ENCODE results near the gene SKA3.

Gene SKA3

GRCh38 chr13:21115231-21115630, 61.1 kb downstream of the SKA3 start:
- no peak for DNase-seq
- no peak overlapping the region for H3K27ac Mint-ChIP-seq
- no peaks in the 10 kb centered on the region for H3K27me3 Mint-ChIP-seq
- H3K36me3 Mint-ChIP-seq (ENCODE audit: low read depth): no peaks in the 10 kb centered on the region
- no peak overlapping the region for H3K4me3 Mint-ChIP-seq
- H3K4me1 Mint-ChIP-seq (ENCODE audit: low read depth): no peaks in the 10 kb centered on the region
- H3K9me3 Mint-ChIP-seq: no peaks in the 10 kb centered on the region

- H3K4me3 Mint-ChIP-seq: no peak overlapping the region
- no peak for DNase-seq
- H3K9me3 Mint-ChIP-seq: no peaks in the 10 kb centered on the region
- H3K4me1 Mint-ChIP-seq (ENCODE audit: low read depth): no peaks in the 10 kb centered on the region
- H3K27ac Mint-ChIP-seq: no peak overlapping the region
- H3K27me3 Mint-ChIP-seq: no peaks in the 10 kb centered on the region
- H3K36me3 Mint-ChIP-seq (ENCODE audit: low read depth): no peaks in the 10 kb centered on the region
These were observed 64.8 kb downstream of the SKA3 start for GRCh38 chr13:21111546-21111945.

- no peak overlapping the region for H3K27ac Mint-ChIP-seq
- H3K9me3 Mint-ChIP-seq: no peaks in the 10 kb centered on the region
- no peaks in the 10 kb centered on the region for H3K27me3 Mint-ChIP-seq
- no peak for DNase-seq
- no peaks in the 10 kb centered on the region for H3K36me3 Mint-ChIP-seq (ENCODE audit: low read depth)
- H3K4me3 Mint-ChIP-seq: no peak overlapping the region
- H3K4me1 Mint-ChIP-seq (ENCODE audit: low read depth): no peaks in the 10 kb centered on the region
These were observed 67.2 kb downstream of the SKA3 start for GRCh38 chr13:21109168-21109567.

- Mint-ChIP-seq H3K36me3 (ENCODE audit: low read depth) (no peaks in the 10 kb centered on the region), H3K9me3 (no peaks in the 10 kb centered on the region), H3K4me3 (no peak overlapping the region), H3K27me3 (no peaks in the 10 kb centered on the region), H3K27ac (no peak overlapping the region), H3K4me1 (ENCODE audit: low read depth) (no peaks in the 10 kb centered on the region)
- DNase-seq: no peak
These were observed 70.3 kb downstream of the SKA3 start for GRCh38 chr13:21106089-21106488.

- Mint-ChIP-seq H3K4me1 (ENCODE audit: low read depth) (no peaks in the 10 kb centered on the region), H3K4me3 (no peak overlapping the region), H3K27me3 (peaks cover 3% of the 10 kb centered on the region), H3K36me3 (ENCODE audit: low read depth) (no peaks in the 10 kb centered on the region), H3K27ac (no peak overlapping the region), H3K9me3 (no peaks in the 10 kb centered on the region)
- DNase-seq: no peak
These were observed 71.9 kb downstream of the SKA3 start for GRCh38 chr13:21104199-21105019.
